ENCODE results near the gene METTL25. TPM values are rescaled to one million over a fixed set of nuclear protein-coding genes. Genes with fewer than 3 reads are reported as not detected.

The METTL25 gene
- polyA plus RNA-seq, 1 donor (not counting 4 experiments of a cell fraction or from before 2014, with no cell fraction given) = 6.0 TPM

GRCh38 chr12:82468563-82468962 is 110.2 kb downstream of the METTL25 start:
- no peak for DNase-seq (ENCODE audit: low read depth, low spot score)
- H3K9ac ChIP-seq (ENCODE audit: control insufficient read depth, extremely low read depth, insufficient read depth, low read length) = no peak overlapping the region
- TF ChIP-seq CTCF (optimal IDR thresholded peaks at IDR 0.05 in 1 of 3, IDR thresholded peaks at IDR 0.05 in 1 of 3, conservative IDR thresholded peaks at IDR 0.05 in 1 of 3; ENCODE audit: extremely low read depth in 1 of 3, insufficient read depth in 2 of 3, low read length in 3 of 3) = no peak
- TF ChIP-seq EZH2 (IDR thresholded peaks at IDR 0.05; ENCODE audit: low read length) = no peak
- H3K27ac ChIP-seq (ENCODE audit: control insufficient read depth, insufficient read depth, low read length) = no peak overlapping the region
- H3K4me2 ChIP-seq (ENCODE audit: control insufficient read depth, extremely low read depth, insufficient read depth, low read depth, low read length) = no peak overlapping the region
- no peaks in the 10 kb centered on the region for H4K20me1 ChIP-seq (ENCODE audit: control insufficient read depth, extremely low read depth, insufficient read depth, low read length)
- no peaks in the 10 kb centered on the region for H3K9me1 ChIP-seq (ENCODE audit: control insufficient read depth, extremely low read depth, insufficient read depth, low read length)
- H3K4me1 ChIP-seq (ENCODE audit: control insufficient read depth, extremely low read depth, insufficient read depth, low read length) = no peaks in the 10 kb centered on the region
- H2AFZ ChIP-seq (ENCODE audit: control insufficient read depth, low read length) = no peak overlapping the region
- no peaks in the 10 kb centered on the region for H3K9me3 ChIP-seq (ENCODE audit: control insufficient read depth, low read depth, low read length)
- dilution Hi-C loops (cut with MboI; ENCODE audit: extremely low pct_ligation_motif_present, low sequenced_read_pairs) = no loop called here
- no peak overlapping the region for H3K4me3 ChIP-seq (ENCODE audit: control insufficient read depth in 2 of 3, extremely low read depth in 1 of 3, insufficient read depth in 2 of 3, low read depth in 1 of 3, low read length in 3 of 3)
- FAIRE-seq = no peak
- H3K36me3 ChIP-seq (ENCODE audit: control insufficient read depth in 2 of 2, extremely low read depth in 1 of 2, insufficient read depth in 2 of 2, low read length in 2 of 2) = no peaks in the 10 kb centered on the region
- no peaks in the 10 kb centered on the region for H3K79me2 ChIP-seq (ENCODE audit: control insufficient read depth, insufficient read depth, low read length)
- no peaks in the 10 kb centered on the region for H3K27me3 ChIP-seq (ENCODE audit: control insufficient read depth, extremely low read depth, insufficient read depth, low read length)

GRCh38 chr12:82470906-82471512 is 112.7 kb downstream of the METTL25 start:
- H3K36me3 ChIP-seq (ENCODE audit: control insufficient read depth in 2 of 2, extremely low read depth in 1 of 2, insufficient read depth in 2 of 2, low read length in 2 of 2) = no peaks in the 10 kb centered on the region
- H3K9me3 ChIP-seq (ENCODE audit: control insufficient read depth, low read depth, low read length) = no peaks in the 10 kb centered on the region
- no peak overlapping the region for H3K4me2 ChIP-seq (ENCODE audit: control insufficient read depth, extremely low read depth, insufficient read depth, low read depth, low read length)
- no peaks in the 10 kb centered on the region for H4K20me1 ChIP-seq (ENCODE audit: control insufficient read depth, extremely low read depth, insufficient read depth, low read length)
- no peak for TF ChIP-seq EZH2 (IDR thresholded peaks at IDR 0.05; ENCODE audit: low read length)
- peak in 1 of 3 experiments; percentile 15 for TF ChIP-seq CTCF (optimal IDR thresholded peaks at IDR 0.05 in 1 of 3, IDR thresholded peaks at IDR 0.05 in 1 of 3, conservative IDR thresholded peaks at IDR 0.05 in 1 of 3; ENCODE audit: extremely low read depth in 1 of 3, insufficient read depth in 2 of 3, low read length in 3 of 3)
- no peak overlapping the region for H3K27ac ChIP-seq (ENCODE audit: control insufficient read depth, insufficient read depth, low read length)
- no peak for FAIRE-seq
- no peak overlapping the region for H3K9ac ChIP-seq (ENCODE audit: control insufficient read depth, extremely low read depth, insufficient read depth, low read length)
- H3K79me2 ChIP-seq (ENCODE audit: control insufficient read depth, insufficient read depth, low read length) = no peaks in the 10 kb centered on the region
- H3K27me3 ChIP-seq (ENCODE audit: control insufficient read depth, extremely low read depth, insufficient read depth, low read length) = no peaks in the 10 kb centered on the region
- H2AFZ ChIP-seq (ENCODE audit: control insufficient read depth, low read length) = no peak overlapping the region
- no peak for DNase-seq (ENCODE audit: low read depth, low spot score)
- no peaks in the 10 kb centered on the region for H3K9me1 ChIP-seq (ENCODE audit: control insufficient read depth, extremely low read depth, insufficient read depth, low read length)
- no peak overlapping the region for H3K4me3 ChIP-seq (ENCODE audit: control insufficient read depth in 2 of 3, extremely low read depth in 1 of 3, insufficient read depth in 2 of 3, low read depth in 1 of 3, low read length in 3 of 3)
- dilution Hi-C loops (cut with MboI; ENCODE audit: extremely low pct_ligation_motif_present, low sequenced_read_pairs) = no loop called here
- H3K4me1 ChIP-seq (ENCODE audit: control insufficient read depth, extremely low read depth, insufficient read depth, low read length) = peaks cover 5% of the 10 kb centered on the region
